Trophoblast cell (in vitro differentiated cells and primary cell): Measurements from ENCODE around the gene ESR2.
A peak's percentile ranks its signal among the peaks of the same experiment; 100 is the strongest.

ENCODE experiments used
- DNase-seq, 2 donors: peaks; one replicate each; pipeline ENCODE4 v3.0.0-alpha.2; 2016
- H2AFZ ChIP-seq: 2 replicates; pipeline ENCODE4 v1.6.1; 2013; ENCODE audit warnings: low read length, moderate library complexity, mild to moderate bottlenecking; ENCODE audit not compliant: insufficient read depth, poor library complexity
- H2AK5ac ChIP-seq: 2 replicates; pipeline ENCODE4 v1.6.1; 2013; ENCODE audit warnings: mild to moderate bottlenecking, low read length
- H2BK120ac ChIP-seq: 2 replicates; pipeline ENCODE4 v1.6.1; 2013; ENCODE audit warnings: low read length, mild to moderate bottlenecking, moderate library complexity; ENCODE audit not compliant: insufficient read depth, poor library complexity
- H2BK12ac ChIP-seq: 2 replicates; pipeline ENCODE4 v1.6.1; 2013; ENCODE audit warnings: mild to moderate bottlenecking, low read length, moderate library complexity
- H2BK5ac ChIP-seq: 2 replicates; pipeline ENCODE4 v1.6.1; 2013; ENCODE audit warnings: low read length, low read depth, moderate library complexity, mild to moderate bottlenecking; ENCODE audit not compliant: poor library complexity
- H3K14ac ChIP-seq: 2 replicates; pipeline ENCODE4 v1.6.1; 2013; ENCODE audit warnings: mild to moderate bottlenecking, low read length
- H3K18ac ChIP-seq: 2 replicates; pipeline ENCODE4 v1.6.1; 2013; ENCODE audit warnings: mild to moderate bottlenecking, low read length
- H3K23ac ChIP-seq: 2 replicates; pipeline ENCODE4 v1.6.1; 2013; ENCODE audit warnings: low read length
- H3K27ac ChIP-seq: 2 replicates; pipeline ENCODE4 v1.5.1; 2013; ENCODE audit warnings: low read depth, mild to moderate bottlenecking, inconsistent platforms, low read length, moderate library complexity
- H3K27me3 ChIP-seq: 2 replicates; pipeline ENCODE4 v1.6.1; 2013; ENCODE audit warnings: inconsistent platforms, mild to moderate bottlenecking, low read length, moderate library complexity; ENCODE audit not compliant: insufficient read depth
- H3K36me3 ChIP-seq, 2 experiments: 1 replicate in 1 of 2; 2 replicates in 1 of 2; pipeline ENCODE4 v1.6.1; 2013; ENCODE audit warnings: low read length in 2 of 2, mild to moderate bottlenecking in 2 of 2, moderate library complexity in 1 of 2; ENCODE audit not compliant: insufficient read depth in 2 of 2, control insufficient read depth in 1 of 2
- H3K4ac ChIP-seq: 2 replicates; pipeline ENCODE4 v1.6.1; 2013; ENCODE audit warnings: low read depth, mild to moderate bottlenecking, low read length, moderate library complexity
- H3K4me1 ChIP-seq, 2 experiments: 1 replicate in 1 of 2; 2 replicates in 1 of 2; pipeline ENCODE4 v1.6.1; 2013; ENCODE audit warnings: low read length in 2 of 2, mild to moderate bottlenecking in 2 of 2, moderate library complexity in 1 of 2; ENCODE audit not compliant: insufficient read depth in 2 of 2, control insufficient read depth in 1 of 2
- H3K4me2 ChIP-seq: 2 replicates; pipeline ENCODE4 v1.6.1; 2013; ENCODE audit warnings: inconsistent platforms, mild to moderate bottlenecking, low read length, moderate library complexity
- H3K4me3 ChIP-seq: 2 replicates; pipeline ENCODE4 v1.5.1; 2013; ENCODE audit warnings: mild to moderate bottlenecking, low read depth, low read length, inconsistent platforms
- H3K79me1 ChIP-seq: one replicate; pipeline ENCODE4 v1.6.1; 2013; ENCODE audit warnings: low read length
- H3K79me2 ChIP-seq: 2 replicates; pipeline ENCODE4 v1.6.1; 2013; ENCODE audit warnings: low read length, mild to moderate bottlenecking; ENCODE audit not compliant: control insufficient read depth, insufficient read depth, poor library complexity
- H3K9ac ChIP-seq: 2 replicates; pipeline ENCODE4 v1.6.1; 2013; ENCODE audit warnings: mild to moderate bottlenecking, low read length
- H3K9me3 ChIP-seq: 2 replicates; pipeline ENCODE4 v1.6.1; 2013; ENCODE audit warnings: low read depth, mild to moderate bottlenecking, control low read depth, inconsistent platforms, low read length; ENCODE audit not compliant: insufficient read depth
- H4K12ac ChIP-seq: 2 replicates; pipeline ENCODE4 v1.6.1; 2013; ENCODE audit warnings: low read depth, mild to moderate bottlenecking, low read length, moderate library complexity
- H4K8ac ChIP-seq: 2 replicates; pipeline ENCODE4 v1.6.1; 2013; ENCODE audit warnings: low read depth, mild to moderate bottlenecking, low read length, moderate library complexity
- H4K91ac ChIP-seq: one replicate; pipeline ENCODE4 v1.6.1; 2013; ENCODE audit warnings: low read depth, mild to moderate bottlenecking, low read length, moderate library complexity
- WGBS: extraction: QIAGEN DNeasy Blood & Tissue Kit; methylation state at CpG from one replicate; pipeline ENCODE4 v1.1.7; 2013; ENCODE audit warnings: missing lambda C conversion rate; ENCODE audit not compliant: insufficient read length, insufficient coverage; ENCODE audit errors: extremely low coverage; 5-methylcytosine and 5-hydroxymethylcytosine counted together

The ESR2 gene

GRCh38 chr14:64098120-64098519, 196.1 kb downstream of the ESR2 start:
- Histone ChIP-seq H3K4me1 (no peaks in the 10 kb centered on the region), H2AFZ (no peak overlapping the region), H4K8ac (no peak overlapping the region), H3K27me3 (no peaks in the 10 kb centered on the region), H3K36me3 (peaks cover 3 to 11% of the 10 kb centered on the region in 2 experiments), H2AK5ac (no peak overlapping the region), H3K4me2 (no peak overlapping the region), H3K9me3 (no peaks in the 10 kb centered on the region), H2BK12ac (no peak overlapping the region), H3K23ac (no peak overlapping the region), H2BK5ac (no peak overlapping the region), H3K27ac (no peak overlapping the region), H2BK120ac (no peak overlapping the region), H3K4me3 (no peak overlapping the region), H3K18ac (no peak overlapping the region), H3K4ac (no peak overlapping the region), H3K14ac (no peak overlapping the region), H4K91ac (no peak overlapping the region), H3K79me2 (no peaks in the 10 kb centered on the region), H4K12ac (no peak overlapping the region), H3K79me1 (no peaks in the 10 kb centered on the region), H3K9ac (no peak overlapping the region)
- no CpG with 5 or more reads among the region's 4 CpGs for WGBS
- DNase-seq, result no peak

- H3K79me2 ChIP-seq, result no peaks in the 10 kb centered on the region
- no peak overlapping the region for H4K8ac ChIP-seq
- H3K4ac ChIP-seq, result no peak overlapping the region
- H4K91ac ChIP-seq, result no peak overlapping the region
- no peaks in the 10 kb centered on the region for H3K4me1 ChIP-seq
- no peaks in the 10 kb centered on the region for H3K79me1 ChIP-seq
- peaks cover 0 to 7% of the 10 kb centered on the region in 2 experiments for H3K36me3 ChIP-seq
- H3K4me2 ChIP-seq, result no peak overlapping the region
- H2BK12ac ChIP-seq, result no peak overlapping the region
- H3K27me3 ChIP-seq, result no peaks in the 10 kb centered on the region
- H3K9me3 ChIP-seq, result no peaks in the 10 kb centered on the region
- no peak overlapping the region for H3K9ac ChIP-seq
- H3K27ac ChIP-seq, result no peak overlapping the region
- peak; percentile 51 to 78 for DNase-seq
- WGBS, result no CpG with 5 or more reads among the region's 3 CpGs
- no peak overlapping the region for H2AFZ ChIP-seq
- no peak overlapping the region for H3K18ac ChIP-seq
- H3K4me3 ChIP-seq, result no peak overlapping the region
- H3K14ac ChIP-seq, result no peak overlapping the region
- no peak overlapping the region for H4K12ac ChIP-seq
- no peak overlapping the region for H2BK5ac ChIP-seq
- H2AK5ac ChIP-seq, result no peak overlapping the region
- no peak overlapping the region for H3K23ac ChIP-seq
- no peak overlapping the region for H2BK120ac ChIP-seq
These were observed 198.6 kb downstream of the ESR2 start for GRCh38 chr14:64095620-64096019.

- H3K23ac ChIP-seq, result no peak overlapping the region
- no peaks in the 10 kb centered on the region for H3K79me2 ChIP-seq
- H2AFZ ChIP-seq, result no peak overlapping the region
- H4K12ac ChIP-seq, result no peak overlapping the region
- H2BK120ac ChIP-seq, result no peak overlapping the region
- H3K4ac ChIP-seq, result no peak overlapping the region
- no peak overlapping the region for H2BK12ac ChIP-seq
- no peak overlapping the region for H3K27ac ChIP-seq
- no peaks in the 10 kb centered on the region for H3K9me3 ChIP-seq
- H3K14ac ChIP-seq, result no peak overlapping the region
- no peak overlapping the region for H4K91ac ChIP-seq
- WGBS, result no CpG with 5 or more reads among the region's 5 CpGs
- no peak overlapping the region for H3K18ac ChIP-seq
- no peak overlapping the region for H3K9ac ChIP-seq
- no peak overlapping the region for H3K4me2 ChIP-seq
- DNase-seq, result peak in 1 of 2 donors; percentile 21
- no peak overlapping the region for H2AK5ac ChIP-seq
- peaks cover 0 to 3% of the 10 kb centered on the region in 2 experiments for H3K36me3 ChIP-seq
- H3K27me3 ChIP-seq, result no peaks in the 10 kb centered on the region
- H2BK5ac ChIP-seq, result no peak overlapping the region
- H4K8ac ChIP-seq, result no peak overlapping the region
- no peaks in the 10 kb centered on the region for H3K79me1 ChIP-seq
- H3K4me3 ChIP-seq, result no peak overlapping the region
- no peaks in the 10 kb centered on the region for H3K4me1 ChIP-seq
These were observed 201.2 kb downstream of the ESR2 start for GRCh38 chr14:64092940-64093339.

GRCh38 chr14:64092338-64092737, 201.8 kb downstream of the ESR2 start:
- H2BK12ac ChIP-seq, result no peak overlapping the region
- no peak overlapping the region for H3K14ac ChIP-seq
- no peaks in the 10 kb centered on the region for H3K9me3 ChIP-seq
- H3K18ac ChIP-seq, result no peak overlapping the region
- no peak overlapping the region for H3K4me3 ChIP-seq
- H3K4ac ChIP-seq, result no peak overlapping the region
- no peak overlapping the region for H2AK5ac ChIP-seq
- DNase-seq, result no peak
- no peak overlapping the region for H2AFZ ChIP-seq
- no peak overlapping the region for H3K4me2 ChIP-seq
- H4K8ac ChIP-seq, result no peak overlapping the region
- no CpG with 5 or more reads among the region's 4 CpGs for WGBS
- no peak overlapping the region for H3K23ac ChIP-seq
- no peak overlapping the region for H2BK5ac ChIP-seq
- no peak overlapping the region for H3K9ac ChIP-seq
- H3K4me1 ChIP-seq, result no peaks in the 10 kb centered on the region
- H3K79me2 ChIP-seq, result no peaks in the 10 kb centered on the region
- H3K27me3 ChIP-seq, result no peaks in the 10 kb centered on the region
- H3K27ac ChIP-seq, result no peak overlapping the region
- no peaks in the 10 kb centered on the region for H3K79me1 ChIP-seq
- no peak overlapping the region for H4K12ac ChIP-seq
- peaks cover 2% of the 10 kb centered on the region in 2 experiments for H3K36me3 ChIP-seq
- no peak overlapping the region for H4K91ac ChIP-seq
- no peak overlapping the region for H2BK120ac ChIP-seq
